Measurements from ENCODE around the gene TCEAL7.

Gene TCEAL7

GRCh38 chrX:103343105-103343504 lies 13.1 kb downstream of the TCEAL7 start:
- no peaks in the 10 kb centered on the region for H3K36me3 ChIP-seq (ENCODE audit: control insufficient read depth, insufficient read depth, low read length)
- H3K9me3 ChIP-seq (ENCODE audit: control insufficient read depth, low read length) = no peaks in the 10 kb centered on the region
- H3K27ac ChIP-seq = no peak overlapping the region
- no peak overlapping the region for H2AFZ ChIP-seq
- H3K4me2 ChIP-seq (ENCODE audit: low read length) = no peak overlapping the region
- H3K79me2 ChIP-seq = no peaks in the 10 kb centered on the region
- H3K9ac ChIP-seq = no peak overlapping the region
- no peaks in the 10 kb centered on the region for H3K27me3 ChIP-seq (ENCODE audit: control insufficient read depth, insufficient read depth, low read length)
- no peak overlapping the region for H3K4me3 ChIP-seq (ENCODE audit: low read depth, low read length)
- TF ChIP-seq CTCF (IDR thresholded peaks at IDR 0.05) = peak; percentile 63
- H3K4me1 ChIP-seq = no peaks in the 10 kb centered on the region

GRCh38 chrX:103344606-103345005 lies 14.6 kb downstream of the TCEAL7 start:
- Histone ChIP-seq H3K36me3 (ENCODE audit: control insufficient read depth, insufficient read depth, low read length) (no peaks in the 10 kb centered on the region), H3K27me3 (ENCODE audit: control insufficient read depth, insufficient read depth, low read length) (no peaks in the 10 kb centered on the region), H3K9me3 (ENCODE audit: control insufficient read depth, low read length) (no peaks in the 10 kb centered on the region), H3K4me3 (ENCODE audit: low read depth, low read length) (no peak overlapping the region), H2AFZ (no peak overlapping the region), H3K79me2 (no peaks in the 10 kb centered on the region), H3K27ac (no peak overlapping the region), H3K4me1 (no peaks in the 10 kb centered on the region), H3K9ac (no peak overlapping the region), H3K4me2 (ENCODE audit: low read length) (no peak overlapping the region)
- no peak for TF ChIP-seq CTCF (IDR thresholded peaks at IDR 0.05)

- H3K79me2 ChIP-seq = no peaks in the 10 kb centered on the region
- no peak for TF ChIP-seq CTCF (IDR thresholded peaks at IDR 0.05)
- no peaks in the 10 kb centered on the region for H3K4me1 ChIP-seq
- H2AFZ ChIP-seq = no peak overlapping the region
- H3K9me3 ChIP-seq (ENCODE audit: control insufficient read depth, low read length) = no peaks in the 10 kb centered on the region
- no peak overlapping the region for H3K9ac ChIP-seq
- no peak overlapping the region for H3K4me2 ChIP-seq (ENCODE audit: low read length)
- H3K4me3 ChIP-seq (ENCODE audit: low read depth, low read length) = no peak overlapping the region
- no peaks in the 10 kb centered on the region for H3K27me3 ChIP-seq (ENCODE audit: control insufficient read depth, insufficient read depth, low read length)
- H3K27ac ChIP-seq = no peak overlapping the region
- no peaks in the 10 kb centered on the region for H3K36me3 ChIP-seq (ENCODE audit: control insufficient read depth, insufficient read depth, low read length)
These were observed 17.8 kb downstream of the TCEAL7 start for GRCh38 chrX:103347682-103348397.

GRCh38 chrX:103356130-103356798 lies 26.2 kb downstream of the TCEAL7 start, which contains the start of gene TCEAL9:
Gene TCEAL9, plus strand, starts transcription at chrX:103356506. Its CDS starts 1,179 bp downstream, at chrX:103357685.
- Histone ChIP-seq H3K4me1 (peaks cover 2% of the 10 kb centered on the region), H3K4me3 (ENCODE audit: low read depth, low read length) (peak within 1 kb of the TSS; percentile 75), H2AFZ (peak within 1 kb of the TSS; percentile 88), H3K27ac (peak within 1 kb of the TSS; percentile 92), H3K4me2 (ENCODE audit: low read length) (peak within 1 kb of the TSS; percentile 77), H3K36me3 (ENCODE audit: control insufficient read depth, insufficient read depth, low read length) (no peaks in the 10 kb centered on the region), H3K79me2 (no peaks in the 10 kb centered on the region), H3K9me3 (ENCODE audit: control insufficient read depth, low read length) (no peaks in the 10 kb centered on the region), H3K27me3 (ENCODE audit: control insufficient read depth, insufficient read depth, low read length) (no peaks in the 10 kb centered on the region), H3K9ac (peak within 1 kb of the TSS; percentile 46)
- TF ChIP-seq CTCF (IDR thresholded peaks at IDR 0.05) = no peak

Data from parathyroid adenoma (tissue), 2 donors.